Kidney (tissue), 14 donors: Measurements from ENCODE around the gene MLH3. TPM values are rescaled to one million over a fixed set of nuclear protein-coding genes. Genes with fewer than 3 reads are reported as not detected.

Experiments
- DNase-seq, 5 donors: peaks; one replicate each; pipeline ENCODE4 v3.0.0-alpha.2; 2013 to 2020
- FAIRE-seq: peaks from 2 replicates; lab custom pipeline; 2012; peaks lifted over from hg19 to GRCh38; lab: Jason Lieb, UNC
- H3K27ac ChIP-seq, 2 donors: one replicate each; pipeline ENCODE4 v1.7.0; 2013; ENCODE audit warnings: low read depth in 2 of 2, low read length in 2 of 2, inconsistent platforms in 1 of 2
- H3K27me3 ChIP-seq: one replicate; pipeline ENCODE4 v1.7.1; 2013; ENCODE audit warnings: low read length, inconsistent platforms; ENCODE audit not compliant: control insufficient read depth, insufficient read depth
- H3K36me3 ChIP-seq, 3 donors: one replicate each; pipeline versions ENCODE4 v1.7.0 to v1.7.1; 2013; ENCODE audit warnings: low read length in 3 of 3, control low read depth in 1 of 3, inconsistent platforms in 1 of 3; ENCODE audit not compliant: insufficient read depth in 3 of 3, control insufficient read depth in 2 of 3
- H3K4me1 ChIP-seq, 3 donors: one replicate each; pipeline versions ENCODE4 v1.7.0 to v1.7.1; 2013; ENCODE audit warnings: low read length in 3 of 3, inconsistent platforms in 1 of 3, low read depth in 1 of 3; ENCODE audit not compliant: control insufficient read depth in 2 of 3, insufficient read depth in 2 of 3
- H3K4me3 ChIP-seq, 3 donors: one replicate each; pipeline versions ENCODE4 v1.7.0 to v1.8.1; 2013; ENCODE audit warnings: low read length in 3 of 3, control low read depth in 1 of 3, inconsistent platforms in 1 of 3
- H3K9ac ChIP-seq, 3 donors: one replicate each; pipeline versions ENCODE4 v1.7.0 to v1.7.1; 2013; ENCODE audit warnings: low read length in 3 of 3, control low read depth in 1 of 3, inconsistent platforms in 1 of 3
- H3K9me3 ChIP-seq, 3 donors: one replicate each; pipeline versions ENCODE4 v1.7.0 to v1.7.1; 2013; ENCODE audit warnings: low read length in 3 of 3, control low read depth in 1 of 3, inconsistent platforms in 1 of 3; ENCODE audit not compliant: control insufficient read depth in 2 of 3, insufficient read depth in 1 of 3
- CTCF ChIP-seq: IDR thresholded peaks from 3 replicates; pipeline ENCODE4 v1.5.1; 2012; ENCODE audit warnings: mild to moderate bottlenecking, moderate library complexity, borderline replicate concordance; ENCODE audit not compliant: insufficient read depth; ENCODE audit errors: extremely low read depth
- intact Hi-C: fragments of 100-400 bp; cut with DNase I; formaldehyde crosslinking; loops from one replicate; pipeline ENCODE4 v1.11.1; 2022
- polyA plus RNA-seq: library from polyadenylated mRNA; stranded (reverse); fragments of 350-450 nt; fragmentation: Illumina TruSeq; extraction: RNeasy Lipid Tissue Mini Kit (QIAGEN cat#74804); gene quantifications from one replicate; pipeline ENCODE4 v1.2.3, GENCODE V29; 2014; ENCODE audit warnings: low read depth, low replicate concordance; ENCODE audit not compliant: insufficient read depth
- total RNA-seq: library from RNA; stranded (reverse); fragmentation: NEBNext Ultra II Directional; extraction: Animal tissue kit (Norgen Biotek cat#: 25700); gene quantifications from one replicate; pipeline ENCODE4 v1.2.1, GENCODE V29; 2021
- donor health status: control.
- donor health status: control.
- donor health status: control.
- donor health status: control.
- donor health status: control.
- donor health status: DM: yes; HTN: yes; CAD: no.
- donor health status: Normal renal cell carcinoma (clear cell type).

MLH3 gene
- total and polyA plus RNA-seq, 2 donors from 2014 or later = 21.7 to 31.2 TPM

- no peak for TF ChIP-seq CTCF
- H3K4me3 ChIP-seq = peak overlapping the region in 1 of 3 donors; percentile 2
- no peaks in the 10 kb centered on the region for H3K9me3 ChIP-seq
- no peak for FAIRE-seq
- no peak overlapping the region for H3K27ac ChIP-seq
- H3K9ac ChIP-seq = no peak overlapping the region
- intact Hi-C loops = loop anchor here (10.0 kb wide), 1 partner anchor 137 kb away; no protein-coding TSS in a partner anchor
- DNase-seq = peak in 1 of 5 donors; percentile 26
- H3K36me3 ChIP-seq = peaks cover 10 to 15% (median 11%) of the 10 kb centered on the region in 3 donors
- no peaks in the 10 kb centered on the region for H3K27me3 ChIP-seq
- peaks cover 6 to 10% (median 8%) of the 10 kb centered on the region in 3 donors for H3K4me1 ChIP-seq
Measured at GRCh38 chr14:75081660-75082229, 30.5 kb upstream of the MLH3 start.

- intact Hi-C loops = no loop called here
- DNase-seq = no peak
- Histone ChIP-seq H3K27me3 (no peaks in the 10 kb centered on the region), H3K36me3 (peaks cover 6 to 10% (median 8%) of the 10 kb centered on the region in 3 donors), H3K4me3 (no peak overlapping the region), H3K27ac (no peak overlapping the region), H3K4me1 (peaks cover 6 to 10% (median 8%) of the 10 kb centered on the region in 3 donors), H3K9ac (no peak overlapping the region), H3K9me3 (no peaks in the 10 kb centered on the region)
- no peak for TF ChIP-seq CTCF
- no peak for FAIRE-seq
Measured at GRCh38 chr14:75079521-75079920, 28.3 kb upstream of the MLH3 start.

- intact Hi-C loops = no loop called here
- H3K9ac ChIP-seq = no peak overlapping the region
- DNase-seq = no peak
- no peak for TF ChIP-seq CTCF
- no peak overlapping the region for H3K4me3 ChIP-seq
- H3K4me1 ChIP-seq = peaks cover 6 to 10% (median 8%) of the 10 kb centered on the region in 3 donors
- no peaks in the 10 kb centered on the region for H3K27me3 ChIP-seq
- no peak for FAIRE-seq
- no peak overlapping the region for H3K27ac ChIP-seq
- H3K9me3 ChIP-seq = no peaks in the 10 kb centered on the region
- no peaks in the 10 kb centered on the region for H3K36me3 ChIP-seq
Measured at GRCh38 chr14:75077794-75078193, 26.5 kb upstream of the MLH3 start.
